H1 (cell line): Measurements from ENCODE around the gene PDHB. TPM values are rescaled to one million over a fixed set of nuclear protein-coding genes. Genes with fewer than 3 reads are reported as not detected.

Experiments
- CTCF ChIA-PET: fragments of 300-600 bp; sonication (Branson Sonifier 250); formaldehyde crosslinking; loops from one replicate; lab custom pipeline; 2021; ENCODE audit not compliant: partially characterized antibody; lab: Charles Lee
- POLR2A ChIA-PET: fragments of 300-600 bp; sonication (Branson Sonifier 250); formaldehyde crosslinking; loops from one replicate; lab custom pipeline; 2021; ENCODE audit warnings: inconsistent platforms; ENCODE audit not compliant: partially characterized antibody; lab: Charles Lee
- DNase-seq, 2 experiments: peaks; one replicate each; pipeline versions ENCODE4 v3.0.0 to v3.0.0-alpha.2; 2010 to 2022; ENCODE audit warnings: low spot score in 2 of 2, low read depth in 1 of 2, mixed read lengths in 1 of 2
- FAIRE-seq: peaks from 2 replicates; lab custom pipeline; 2011; peaks lifted over from hg19 to GRCh38; lab: Jason Lieb, UNC
- H2AFZ ChIP-seq: 2 replicates; pipeline ENCODE4 v1.8.1; 2012; ENCODE audit warnings: low read length, inconsistent platforms
- H2AK5ac ChIP-seq: 2 replicates; pipeline ENCODE4 v1.6.1; 2013; ENCODE audit warnings: low read depth, low read length
- H2BK120ac ChIP-seq: replicated peaks from 2 replicates; pipeline ENCODE3; 2013; ENCODE audit warnings: low read depth, low read length, inconsistent platforms
- H2BK12ac ChIP-seq: 2 replicates; pipeline ENCODE4 v1.6.1; 2013; ENCODE audit warnings: low read depth, low read length
- H2BK15ac ChIP-seq: 2 replicates; pipeline ENCODE4 v1.6.1; 2013; ENCODE audit warnings: low read length
- H2BK20ac ChIP-seq: 2 replicates; pipeline ENCODE4 v1.6.1; 2013; ENCODE audit warnings: low read length
- H2BK5ac ChIP-seq: 2 replicates; pipeline ENCODE4 v1.6.1; 2013; ENCODE audit warnings: low read depth, low read length
- H3K14ac ChIP-seq: 2 replicates; pipeline ENCODE4 v1.6.1; 2013; ENCODE audit warnings: inconsistent platforms; ENCODE audit not compliant: insufficient read length
- H3K18ac ChIP-seq: 2 replicates; pipeline ENCODE4 v1.6.1; 2013; ENCODE audit warnings: low read length; ENCODE audit errors: extremely low read depth
- H3K23ac ChIP-seq: 2 replicates; pipeline ENCODE4 v1.6.1; 2013; ENCODE audit warnings: inconsistent platforms; ENCODE audit not compliant: insufficient read length
- H3K23me2 ChIP-seq: 2 replicates; pipeline ENCODE4 v1.6.1; 2013; ENCODE audit warnings: low read depth, low read length
- H3K27ac ChIP-seq: 2 replicates; pipeline ENCODE4 v1.6.1; 2011; ENCODE audit warnings: low read depth, low read length, inconsistent platforms
- H3K27me3 ChIP-seq, 4 experiments: replicated peaks in 1 of 4; 1 replicate in 1 of 4; 2 replicates in 3 of 4; pipeline versions ENCODE4 v1.6.1 to v1.8.1; 2011 to 2013; ENCODE audit warnings: low read length in 3 of 4, mild to moderate bottlenecking in 3 of 4, inconsistent platforms in 2 of 4, mixed read lengths in 2 of 4, moderate library complexity in 1 of 4; ENCODE audit not compliant: control insufficient read depth in 3 of 4, insufficient read depth in 3 of 4; ENCODE audit errors: extremely low read depth in 1 of 4
- H3K36me3 ChIP-seq, 4 experiments: 2 replicates each; pipeline versions ENCODE4 v1.6.1 to v1.8.1; 2011 to 2013; ENCODE audit warnings: mild to moderate bottlenecking in 4 of 4, low read length in 3 of 4, moderate library complexity in 2 of 4, control low read depth in 1 of 4, inconsistent platforms in 1 of 4; ENCODE audit not compliant: insufficient read depth in 4 of 4, control insufficient read depth in 2 of 4
- H3K4ac ChIP-seq: replicated peaks from 2 replicates; pipeline ENCODE3; 2013; ENCODE audit warnings: low read length, low read depth, mixed read lengths, inconsistent platforms; ENCODE audit not compliant: insufficient read length
- H3K4me1 ChIP-seq, 4 experiments: replicated peaks in 1 of 4; 1 replicate in 1 of 4; 2 replicates in 3 of 4; pipeline versions ENCODE4 v1.6.1 to v1.8.1; 2011 to 2013; ENCODE audit warnings: low read length in 3 of 4, inconsistent platforms in 2 of 4, mixed read lengths in 1 of 4; ENCODE audit not compliant: insufficient read depth in 4 of 4, control insufficient read depth in 3 of 4
- H3K4me2 ChIP-seq, 2 experiments: 2 replicates each; pipeline versions ENCODE4 v1.6.1 to v1.8.1; 2011 to 2013; ENCODE audit warnings: low read depth in 2 of 2, low read length in 2 of 2, control low read depth in 1 of 2, inconsistent platforms in 1 of 2, mild to moderate bottlenecking in 1 of 2; ENCODE audit not compliant: insufficient read depth in 1 of 2
- H3K4me3 ChIP-seq, 4 experiments: fragments of 200-600, 300-600 bp in 1 of 4; sonication (generic), shearing (Covaris generic), sonication (Bioruptor Twin) in 1 of 4; 2 replicates each; pipeline versions ENCODE4 v1.5.1 to v1.8.1; 2011 to 2016; ENCODE audit warnings: low read length in 4 of 4, low read depth in 3 of 4, control low read depth in 2 of 4, inconsistent platforms in 2 of 4, mild to moderate bottlenecking in 2 of 4, mixed read lengths in 1 of 4, moderate library complexity in 1 of 4; ENCODE audit not compliant: insufficient read depth in 2 of 4; ENCODE audit errors: extremely low read depth in 1 of 4
- H3K56ac ChIP-seq: replicated peaks from 2 replicates; pipeline ENCODE3; 2013; ENCODE audit warnings: low read depth, mild to moderate bottlenecking, mixed read lengths, low read length, inconsistent platforms; ENCODE audit not compliant: insufficient read length
- H3K79me1 ChIP-seq: 2 replicates; pipeline ENCODE4 v1.6.1; 2013; ENCODE audit warnings: low read depth, low read length, control low read depth
- H3K79me2 ChIP-seq, 2 experiments: 2 replicates each; pipeline versions ENCODE4 v1.6.1 to v1.8.1; 2012 to 2013; ENCODE audit warnings: low read length in 2 of 2, mild to moderate bottlenecking in 2 of 2, inconsistent platforms in 1 of 2; ENCODE audit not compliant: insufficient read depth in 2 of 2, control insufficient read depth in 1 of 2
- H3K9ac ChIP-seq, 4 experiments: replicated peaks in 1 of 4; 1 replicate in 1 of 4; 2 replicates in 3 of 4; pipeline versions ENCODE4 v1.6.1 to v1.8.1; 2011 to 2013; ENCODE audit warnings: low read depth in 3 of 4, low read length in 3 of 4, control low read depth in 2 of 4, mild to moderate bottlenecking in 2 of 4, moderate library complexity in 2 of 4, inconsistent platforms in 1 of 4; ENCODE audit errors: extremely low read depth in 1 of 4
- H3K9me3 ChIP-seq, 2 experiments: 2 replicates each; pipeline versions ENCODE4 v1.6.1 to v1.8.1; 2012 to 2013; ENCODE audit warnings: mild to moderate bottlenecking in 2 of 2, moderate library complexity in 2 of 2, control low read depth in 1 of 2, inconsistent platforms in 1 of 2, low read depth in 1 of 2, low read length in 1 of 2, mixed read lengths in 1 of 2; ENCODE audit not compliant: insufficient read depth in 2 of 2
- H4K20me1 ChIP-seq, 2 experiments: replicated peaks in 1 of 2; 2 replicates each; pipeline versions ENCODE3 to v1.8.1; 2011 to 2013; ENCODE audit warnings: inconsistent platforms in 2 of 2, low read length in 2 of 2, mild to moderate bottlenecking in 1 of 2; ENCODE audit not compliant: insufficient read depth in 2 of 2, control insufficient read depth in 1 of 2
- H4K5ac ChIP-seq: 2 replicates; pipeline ENCODE4 v1.6.1; 2013; ENCODE audit warnings: low read length, low read depth, mixed read lengths, inconsistent platforms; ENCODE audit not compliant: insufficient read length
- H4K8ac ChIP-seq: 2 replicates; pipeline ENCODE4 v1.8.0; 2013; ENCODE audit warnings: mild to moderate bottlenecking, moderate library complexity, low read length, inconsistent platforms; ENCODE audit not compliant: insufficient read depth; ENCODE audit errors: extremely low read depth
- H4K91ac ChIP-seq: replicated peaks from 2 replicates; pipeline ENCODE3; 2013; ENCODE audit warnings: low read length, mixed read lengths, inconsistent platforms; ENCODE audit not compliant: insufficient read length
- CBX5 ChIP-seq: fragments of 300-800, 300-1000 bp; sonication (generic); IDR thresholded peaks from 2 replicates; pipeline ENCODE4 v1.7.1; 2016; ENCODE audit warnings: antibody characterized with exemption, low read length, low read depth
- KDM5A ChIP-seq: fragments of 200-600 bp; IDR thresholded peaks from 2 replicates; pipeline ENCODE4 v1.7.1; 2012; ENCODE audit warnings: mild to moderate bottlenecking, low read length, inconsistent platforms, mixed read lengths
- RBBP5 ChIP-seq: IDR thresholded peaks from 2 replicates; pipeline ENCODE4 v1.7.1; 2012; ENCODE audit warnings: low read depth, mild to moderate bottlenecking, inconsistent platforms, low read length, moderate library complexity, borderline replicate concordance
- TAF1 ChIP-seq: IDR thresholded peaks from 2 replicates; pipeline ENCODE4 v1.6.1; 2011; ENCODE audit warnings: mild to moderate bottlenecking, low read depth, low read length
- WGBS, 2 experiments: shearing (Covaris generic) in 1 of 2; methylation state at CpG; one replicate each; pipeline versions ENCODE4 v1.1.6 to v1.1.7; 2013 to 2015; ENCODE audit warnings: low lambda C conversion rate in 2 of 2, mixed read lengths in 2 of 2, inconsistent platforms in 1 of 2, low coverage in 1 of 2, missing lambda C conversion rate in 1 of 2; ENCODE audit not compliant: insufficient replicate concordance in 2 of 2, insufficient coverage in 1 of 2, insufficient read length in 1 of 2; ENCODE audit errors: extremely low coverage in 1 of 2, missing lambda C conversion rate in 1 of 2; 5-methylcytosine and 5-hydroxymethylcytosine counted together
- polyA plus RNA-seq, 7 experiments: library from polyadenylated mRNA; depleted of rRNA in 3 of 7; stranded (reverse) in 5 of 7; unstranded in 2 of 7; fragments of >200 nt in 5 of 7; fragments of 200-250 nt in 2 of 7; gene quantifications; 1 replicate in 5 of 7; 2 replicates in 1 of 7; 4 replicates in 1 of 7; pipeline versions ENCODE4 v1.2.1 to v1.2.3, GENCODE V29; 2011 to 2013; ENCODE audit warnings: missing spikeins in 2 of 7, mixed read lengths in 2 of 7
- total RNA-seq: library from RNA; stranded (reverse); fragmentation: NEBNext Ultra II Directional; extraction: Animal tissue kit (Norgen Biotek cat#: 25700); gene quantifications from 2 replicates; pipeline ENCODE4 v1.2.1, GENCODE V29; 2021

Gene PDHB
- total and polyA plus RNA-seq, 2 of the 8 experiments (the other 6 are each of a cell fraction or from before 2014, with no cell fraction given): 90.4 to 140 TPM

DNA sequence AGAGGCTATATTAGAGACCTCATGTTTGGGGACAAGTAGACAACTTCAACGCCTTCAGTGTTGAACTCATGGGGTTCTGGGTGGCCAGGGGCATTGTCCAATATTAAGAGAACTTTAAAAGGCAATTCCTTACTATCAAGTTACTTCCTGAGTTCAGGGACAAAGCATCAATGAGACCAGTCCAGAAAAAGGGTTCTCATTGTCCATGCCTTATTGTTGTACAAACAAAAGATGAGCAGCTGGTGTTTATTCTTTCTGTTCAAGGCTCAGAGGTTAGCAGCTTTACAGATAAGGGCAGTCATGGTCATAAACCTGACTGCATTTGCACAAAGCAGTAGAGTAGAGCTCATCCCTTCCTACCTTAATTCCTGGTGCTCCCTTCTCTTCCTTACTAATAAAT, 18.5 kb upstream of the PDHB start:
- H3K9me3 ChIP-seq: 0 out of 4 replicates have a peak, but pooled peaks cover 2% of the 10 kb centered on the region in 2 experiments
- H3K4ac ChIP-seq: no peak overlapping the region
- no peak overlapping the region for H4K8ac ChIP-seq
- H3K9ac ChIP-seq: no peak overlapping the region
- ChIA-PET CTCF (interaction anchor here (0.8 to 0.9 kb wide), 3 partner anchors 29 to 77 kb away, joined by 3 to 4 read pairs (median 3); no protein-coding TSS in a partner anchor), POLR2A (interaction anchor here (0.9 to 2.7 kb wide), 3 partner anchors 15 to 28 kb away, joined by 3 to 6 read pairs (median 3); no protein-coding TSS in a partner anchor)
- H2BK120ac ChIP-seq: no peak overlapping the region
- no peak overlapping the region for H2BK15ac ChIP-seq
- no peak overlapping the region for H3K18ac ChIP-seq
- H3K56ac ChIP-seq: no peak overlapping the region
- no peak overlapping the region for H3K4me2 ChIP-seq
- H3K36me3 ChIP-seq: no peaks in the 10 kb centered on the region
- no peak overlapping the region for H2AK5ac ChIP-seq
- no peak overlapping the region for H2BK12ac ChIP-seq
- H3K79me1 ChIP-seq: no peaks in the 10 kb centered on the region
- no peak overlapping the region for H3K4me3 ChIP-seq
- no peak for TF ChIP-seq RBBP5
- TF ChIP-seq CBX5: no peak
- no peak for TF ChIP-seq TAF1
- no peak for TF ChIP-seq KDM5A
- H3K14ac ChIP-seq: no peak overlapping the region
- no peak overlapping the region for H3K23ac ChIP-seq
- H3K23me2 ChIP-seq: no peaks in the 10 kb centered on the region
- no peak overlapping the region for H2AFZ ChIP-seq
- H4K5ac ChIP-seq: no peak overlapping the region
- H3K27me3 ChIP-seq: no peaks in the 10 kb centered on the region
- no peaks in the 10 kb centered on the region for H3K4me1 ChIP-seq
- 71% methylated on average over 1 of the region's 1 CpG; no CpG with 5 or more reads in 1 of the 2 experiments for WGBS, 2 experiments
- no peak overlapping the region for H3K27ac ChIP-seq
- no peak overlapping the region for H4K91ac ChIP-seq
- H4K20me1 ChIP-seq: no peaks in the 10 kb centered on the region
- FAIRE-seq (no peak), DNase-seq (no peak)
- no peak overlapping the region for H2BK20ac ChIP-seq
- H3K79me2 ChIP-seq: no peaks in the 10 kb centered on the region
- H2BK5ac ChIP-seq: no peak overlapping the region
